Endothelial cell (in vitro differentiated cells): ENCODE data around the gene ICA1. TPM values are rescaled to one million over a fixed set of nuclear protein-coding genes. Genes with fewer than 3 reads are reported as not detected.
A peak's percentile ranks its signal among the peaks of the same experiment; 100 is the strongest.

Source experiments
- DNase-seq: peaks from one replicate; pipeline ENCODE4 v3.0.0; 2021; ENCODE audit warnings: low spot score
- H3K27ac Mint-ChIP-seq: one replicate; pipeline ENCODE4 v1.8.0; 2021; ENCODE audit warnings: mixed read lengths, inconsistent platforms; ENCODE audit not compliant: unreplicated experiment
- H3K27me3 Mint-ChIP-seq: one replicate; pipeline ENCODE4 v1.8.0; 2021; ENCODE audit warnings: mild to moderate bottlenecking, moderate library complexity, mixed read lengths, inconsistent platforms; ENCODE audit not compliant: unreplicated experiment
- H3K36me3 Mint-ChIP-seq: one replicate; pipeline ENCODE4 v1.8.0; 2021; ENCODE audit warnings: mild to moderate bottlenecking, low read depth, mixed read lengths, inconsistent platforms; ENCODE audit not compliant: unreplicated experiment
- H3K4me1 Mint-ChIP-seq: one replicate; pipeline ENCODE4 v1.8.0; 2021; ENCODE audit warnings: mild to moderate bottlenecking, mixed read lengths, inconsistent platforms; ENCODE audit not compliant: unreplicated experiment
- H3K4me3 Mint-ChIP-seq: one replicate; pipeline ENCODE4 v1.8.0; 2021; ENCODE audit warnings: mild to moderate bottlenecking, mixed read lengths, inconsistent platforms; ENCODE audit not compliant: unreplicated experiment
- H3K9me3 Mint-ChIP-seq: one replicate; pipeline ENCODE4 v1.8.0; 2021; ENCODE audit warnings: mixed read lengths, inconsistent platforms; ENCODE audit not compliant: unreplicated experiment
- total RNA-seq: library from RNA; stranded (reverse); fragmentation: NEBNext Ultra II Directional; extraction: Animal tissue kit (Norgen Biotek cat#: 25700); gene quantifications from one replicate; pipeline ENCODE4 v1.2.1, GENCODE V29; 2021; ENCODE audit not compliant: unreplicated experiment
- TF ChIP-seq, protein P1 (sequence below): fragments of 200-600 bp; sonication (generic); IDR thresholded peaks from one replicate; pipeline ENCODE4 v1.5.0; 2021; ENCODE audit warnings: antibody characterized with exemption; ENCODE audit not compliant: unreplicated experiment

Gene ICA1
- total RNA-seq, 1 donor from 2014 or later = 91.4 TPM

GRCh38 chr7:8214244-8214824, 47.6 kb downstream of the ICA1 start:
- TF ChIP-seq, protein P1, sequence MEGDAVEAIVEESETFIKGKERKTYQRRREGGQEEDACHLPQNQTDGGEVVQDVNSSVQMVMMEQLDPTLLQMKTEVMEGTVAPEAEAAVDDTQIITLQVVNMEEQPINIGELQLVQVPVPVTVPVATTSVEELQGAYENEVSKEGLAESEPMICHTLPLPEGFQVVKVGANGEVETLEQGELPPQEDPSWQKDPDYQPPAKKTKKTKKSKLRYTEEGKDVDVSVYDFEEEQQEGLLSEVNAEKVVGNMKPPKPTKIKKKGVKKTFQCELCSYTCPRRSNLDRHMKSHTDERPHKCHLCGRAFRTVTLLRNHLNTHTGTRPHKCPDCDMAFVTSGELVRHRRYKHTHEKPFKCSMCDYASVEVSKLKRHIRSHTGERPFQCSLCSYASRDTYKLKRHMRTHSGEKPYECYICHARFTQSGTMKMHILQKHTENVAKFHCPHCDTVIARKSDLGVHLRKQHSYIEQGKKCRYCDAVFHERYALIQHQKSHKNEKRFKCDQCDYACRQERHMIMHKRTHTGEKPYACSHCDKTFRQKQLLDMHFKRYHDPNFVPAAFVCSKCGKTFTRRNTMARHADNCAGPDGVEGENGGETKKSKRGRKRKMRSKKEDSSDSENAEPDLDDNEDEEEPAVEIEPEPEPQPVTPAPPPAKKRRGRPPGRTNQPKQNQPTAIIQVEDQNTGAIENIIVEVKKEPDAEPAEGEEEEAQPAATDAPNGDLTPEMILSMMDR = no peak
- no peaks in the 10 kb centered on the region for H3K9me3 Mint-ChIP-seq
- H3K27ac Mint-ChIP-seq = no peak overlapping the region
- no peak overlapping the region for H3K4me3 Mint-ChIP-seq
- no peaks in the 10 kb centered on the region for H3K4me1 Mint-ChIP-seq
- DNase-seq = no peak
- peaks cover 27% of the 10 kb centered on the region for H3K36me3 Mint-ChIP-seq
- peaks cover 4% of the 10 kb centered on the region for H3K27me3 Mint-ChIP-seq

DNA sequence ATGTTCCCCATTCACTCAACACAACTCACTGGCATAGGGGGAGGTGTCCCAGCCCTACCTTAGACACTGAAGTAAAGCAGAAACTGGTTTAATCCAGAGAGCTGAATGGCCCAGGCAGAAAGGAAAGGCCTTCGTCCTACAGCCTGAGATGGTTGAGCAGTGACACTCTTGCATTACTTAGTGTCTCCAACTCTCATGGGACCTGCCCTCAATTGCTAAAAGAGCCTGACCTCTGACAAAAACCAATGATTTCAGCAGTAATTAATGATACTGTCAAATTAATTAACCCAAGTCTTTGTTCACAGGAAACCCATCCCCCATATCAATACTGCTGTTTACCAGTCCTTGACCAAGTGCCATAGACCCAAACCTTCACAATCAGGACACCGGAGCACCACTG, 48.6 kb downstream of the ICA1 start:
- H3K4me1 Mint-ChIP-seq = no peaks in the 10 kb centered on the region
- TF ChIP-seq, protein P1 = no peak
- DNase-seq = no peak
- H3K9me3 Mint-ChIP-seq = no peaks in the 10 kb centered on the region
- H3K4me3 Mint-ChIP-seq = peak overlapping the region; percentile 17
- H3K36me3 Mint-ChIP-seq = peaks cover 22% of the 10 kb centered on the region
- H3K27me3 Mint-ChIP-seq = peaks cover 4% of the 10 kb centered on the region
- H3K27ac Mint-ChIP-seq = no peak overlapping the region

DNA sequence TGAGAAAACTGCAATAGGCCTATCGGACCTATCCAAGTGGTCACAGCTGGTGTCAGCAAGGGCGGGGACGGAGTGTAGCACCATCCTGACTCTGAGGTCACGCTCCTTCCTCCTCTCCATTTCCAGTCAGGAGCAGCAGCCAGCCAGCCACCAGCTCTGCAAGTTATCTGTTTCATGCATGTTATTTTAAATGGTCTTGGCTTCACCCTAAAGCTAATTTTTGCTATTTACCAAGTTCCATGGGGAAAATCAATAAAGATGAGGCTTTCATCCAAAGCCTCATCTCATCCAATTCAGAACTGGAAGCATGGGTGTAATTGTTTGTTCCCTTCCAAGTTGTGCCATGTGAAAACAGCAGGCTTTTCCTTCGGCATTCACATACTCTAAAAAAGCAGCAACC, 49.3 kb downstream of the ICA1 start:
- H3K27ac Mint-ChIP-seq = no peak overlapping the region
- H3K4me3 Mint-ChIP-seq = no peak overlapping the region
- no peaks in the 10 kb centered on the region for H3K4me1 Mint-ChIP-seq
- peaks cover 18% of the 10 kb centered on the region for H3K36me3 Mint-ChIP-seq
- TF ChIP-seq, protein P1 = no peak
- no peak for DNase-seq
- peaks cover 2% of the 10 kb centered on the region for H3K27me3 Mint-ChIP-seq
- H3K9me3 Mint-ChIP-seq = no peaks in the 10 kb centered on the region

DNA sequence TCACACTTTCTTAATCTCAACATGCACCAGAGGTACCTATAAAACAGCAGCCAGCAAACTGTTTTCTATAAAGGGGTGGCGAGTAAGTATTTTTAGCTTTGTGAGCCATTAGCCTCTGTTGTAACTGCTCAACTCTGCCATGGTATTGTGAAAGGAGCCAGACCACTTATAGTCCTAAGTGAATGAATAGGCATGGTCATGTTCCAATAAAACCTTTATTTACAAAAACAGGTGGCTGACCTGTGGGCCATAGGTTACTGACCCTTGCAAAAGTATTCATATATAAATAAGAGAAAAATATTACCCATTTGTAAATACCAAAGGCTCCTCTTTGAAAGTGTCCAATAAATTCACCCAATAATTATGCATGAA, 50.3 kb downstream of the ICA1 start:
- peaks cover 15% of the 10 kb centered on the region for H3K36me3 Mint-ChIP-seq
- no peak overlapping the region for H3K4me3 Mint-ChIP-seq
- H3K4me1 Mint-ChIP-seq = peaks cover 3% of the 10 kb centered on the region
- no peak for DNase-seq
- H3K27ac Mint-ChIP-seq = no peak overlapping the region
- peaks cover 2% of the 10 kb centered on the region for H3K27me3 Mint-ChIP-seq
- no peaks in the 10 kb centered on the region for H3K9me3 Mint-ChIP-seq
- TF ChIP-seq, protein P1 = no peak

GRCh38 chr7:8210845-8211724, 50.9 kb downstream of the ICA1 start:
- no peak overlapping the region for H3K27ac Mint-ChIP-seq
- peaks cover 15% of the 10 kb centered on the region for H3K36me3 Mint-ChIP-seq
- H3K9me3 Mint-ChIP-seq = no peaks in the 10 kb centered on the region

More at GRCh38 chr7:8210845-8211724, 50.9 kb downstream of the ICA1 start:
- no peak overlapping the region for H3K4me3 Mint-ChIP-seq
- H3K4me1 Mint-ChIP-seq = peaks cover 9% of the 10 kb centered on the region
- TF ChIP-seq, protein P1 = no peak
- no peak for DNase-seq
- H3K27me3 Mint-ChIP-seq = peaks cover 2% of the 10 kb centered on the region
